MCF 10A (cell line): ENCODE measurements around the gene SLC39A8. TPM values are rescaled to one million over a fixed set of nuclear protein-coding genes. Genes with fewer than 3 reads are reported as not detected.
"Not testable (repeated sequence)": the region's sequence is repeated elsewhere in the genome, so short reads cannot be mapped to it uniquely, and the experiment has no call there.

Experiments used
- BruUV-seq: library from RNA; stranded (reverse); fragments of 400-500 nt; replicated peaks from 2 replicates; lab custom pipeline; 2021; lab: Mats Ljungman, UMichigan
- CTCF ChIA-PET: fragments of 300-600 bp; sonication (Branson Sonifier 250); formaldehyde crosslinking; extraction: SDS; loops from one replicate; lab custom pipeline; 2021; ENCODE audit warnings: antibody characterized with exemption, inconsistent platforms; lab: Yijun Ruan, JAX
- POLR2A ChIA-PET: fragments of 300-600, 350-650 bp; sonication (Branson Sonifier 250); formaldehyde crosslinking; extraction: SDS; loops from one replicate; lab custom pipeline; 2020; ENCODE audit warnings: antibody characterized with exemption, inconsistent platforms; lab: Yijun Ruan, JAX
- DNase-seq: peaks from one replicate; pipeline ENCODE4 v3.0.0-alpha.2; 2018; ENCODE audit not compliant: unreplicated experiment
- H3K27ac Mint-ChIP-seq: one replicate; pipeline ENCODE4 v1.8.0; 2022; ENCODE audit warnings: mild to moderate bottlenecking, low read depth, mixed read lengths; ENCODE audit not compliant: unreplicated experiment
- H3K27me3 Mint-ChIP-seq: one replicate; pipeline ENCODE4 v1.8.0; 2022; ENCODE audit warnings: mixed read lengths; ENCODE audit not compliant: insufficient read depth, unreplicated experiment
- H3K36me3 Mint-ChIP-seq: one replicate; pipeline ENCODE4 v1.8.0; 2022; ENCODE audit warnings: mild to moderate bottlenecking, moderate library complexity, mixed read lengths; ENCODE audit not compliant: insufficient read depth, unreplicated experiment
- H3K4me1 Mint-ChIP-seq: one replicate; pipeline ENCODE4 v1.8.0; 2022; ENCODE audit warnings: mixed read lengths; ENCODE audit not compliant: insufficient read depth, unreplicated experiment
- H3K4me3 Mint-ChIP-seq: one replicate; pipeline ENCODE4 v1.8.0; 2022; ENCODE audit warnings: mild to moderate bottlenecking, moderate library complexity, mixed read lengths; ENCODE audit not compliant: unreplicated experiment
- H3K9me3 Mint-ChIP-seq: one replicate; pipeline ENCODE4 v1.8.0; 2022; ENCODE audit warnings: mixed read lengths; ENCODE audit not compliant: unreplicated experiment
- intact Hi-C: fragments of 100-400 bp; cut with micrococcal nuclease; formaldehyde crosslinking; loops from 2 replicates; pipeline ENCODE4 v1.14.1; 2022
- total RNA-seq: library from RNA; stranded (reverse); gene quantifications from 2 replicates; pipeline ENCODE4 v1.2.3, GENCODE V29; 2022
- TF ChIP-seq, protein P1 (sequence below): fragments of 200-600 bp; IDR thresholded peaks from one replicate; pipeline ENCODE4 v1.8.0; 2022; ENCODE audit warnings: antibody characterized with exemption, mild to moderate bottlenecking; ENCODE audit not compliant: unreplicated experiment

The SLC39A8 gene
- total RNA-seq, 1 experiment from 2014 or later, result 43.3 TPM

DNA sequence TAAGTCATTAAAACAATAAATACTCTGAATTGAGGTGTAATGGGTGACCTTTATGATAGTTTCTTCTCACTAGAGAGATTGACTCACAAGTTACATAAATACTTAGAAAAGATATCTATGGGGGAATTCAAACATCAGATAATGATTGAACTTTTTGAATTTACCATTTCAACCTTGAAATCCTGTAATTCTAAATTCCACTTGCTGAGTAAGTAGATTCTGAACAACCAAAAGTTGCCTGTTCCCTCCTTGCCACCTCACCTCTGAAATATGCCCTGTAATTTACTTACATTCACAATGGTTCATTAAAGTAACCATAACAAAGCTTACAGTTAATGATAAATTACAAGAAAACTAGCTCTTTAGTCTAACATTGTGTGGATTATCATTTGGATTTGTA lies 43.3 kb upstream of the SLC39A8 start:
- no peaks in the 10 kb centered on the region for H3K27me3 Mint-ChIP-seq
- peaks cover 24% of the 10 kb centered on the region for H3K4me1 Mint-ChIP-seq
- DNase-seq, result no peak
- no TSS peak for BruUV-seq
- H3K27ac Mint-ChIP-seq, result no peak overlapping the region
- ChIA-PET CTCF (interaction anchor here (1.0 kb wide), 1 partner anchor 41 kb away, joined by 3 read pairs; no protein-coding TSS in a partner anchor), POLR2A (interaction anchor here (0.6 to 0.9 kb wide), 2 partner anchors 51 to 1041 kb away, joined by 3 read pairs; partner anchors contain the start of gene PPP3CA)
- intact Hi-C loops, result no loop called here
- TF ChIP-seq, protein P1, sequence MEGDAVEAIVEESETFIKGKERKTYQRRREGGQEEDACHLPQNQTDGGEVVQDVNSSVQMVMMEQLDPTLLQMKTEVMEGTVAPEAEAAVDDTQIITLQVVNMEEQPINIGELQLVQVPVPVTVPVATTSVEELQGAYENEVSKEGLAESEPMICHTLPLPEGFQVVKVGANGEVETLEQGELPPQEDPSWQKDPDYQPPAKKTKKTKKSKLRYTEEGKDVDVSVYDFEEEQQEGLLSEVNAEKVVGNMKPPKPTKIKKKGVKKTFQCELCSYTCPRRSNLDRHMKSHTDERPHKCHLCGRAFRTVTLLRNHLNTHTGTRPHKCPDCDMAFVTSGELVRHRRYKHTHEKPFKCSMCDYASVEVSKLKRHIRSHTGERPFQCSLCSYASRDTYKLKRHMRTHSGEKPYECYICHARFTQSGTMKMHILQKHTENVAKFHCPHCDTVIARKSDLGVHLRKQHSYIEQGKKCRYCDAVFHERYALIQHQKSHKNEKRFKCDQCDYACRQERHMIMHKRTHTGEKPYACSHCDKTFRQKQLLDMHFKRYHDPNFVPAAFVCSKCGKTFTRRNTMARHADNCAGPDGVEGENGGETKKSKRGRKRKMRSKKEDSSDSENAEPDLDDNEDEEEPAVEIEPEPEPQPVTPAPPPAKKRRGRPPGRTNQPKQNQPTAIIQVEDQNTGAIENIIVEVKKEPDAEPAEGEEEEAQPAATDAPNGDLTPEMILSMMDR, result no peak
- no peak overlapping the region for H3K4me3 Mint-ChIP-seq
- no peaks in the 10 kb centered on the region for H3K36me3 Mint-ChIP-seq
- H3K9me3 Mint-ChIP-seq, result no peaks in the 10 kb centered on the region

DNA sequence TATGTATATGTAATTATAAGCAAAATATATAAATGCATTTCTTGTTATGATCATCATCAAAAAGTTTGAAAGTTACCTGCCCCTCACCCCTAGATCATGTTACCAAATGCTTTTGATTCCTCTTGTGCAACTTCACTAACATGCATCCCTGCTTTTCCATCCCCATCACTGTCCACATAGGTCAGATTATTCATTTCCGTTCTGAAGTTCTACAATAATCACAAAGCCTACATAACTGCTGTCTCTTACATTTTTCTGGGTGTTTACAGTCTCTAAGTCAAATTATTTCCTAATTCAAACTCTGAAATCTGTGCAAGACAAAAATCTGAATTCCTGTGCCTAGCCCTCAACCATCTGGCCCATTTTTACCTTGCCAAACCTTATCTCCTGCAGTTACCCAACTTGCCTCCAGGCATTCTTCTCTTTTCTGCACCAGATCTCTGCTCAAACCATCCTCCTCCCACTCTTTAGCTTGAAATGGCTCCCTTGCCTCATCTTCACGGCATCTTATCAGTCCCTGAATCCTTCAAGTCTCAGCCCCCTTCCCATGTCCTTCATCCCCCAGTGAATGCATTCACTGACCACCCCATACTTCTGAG lies 42.4 kb upstream of the SLC39A8 start:
- no peaks in the 10 kb centered on the region for H3K27me3 Mint-ChIP-seq
- DNase-seq, result peak; percentile 22
- H3K4me3 Mint-ChIP-seq, result no peak overlapping the region
- no TSS peak for BruUV-seq
- no peaks in the 10 kb centered on the region for H3K36me3 Mint-ChIP-seq
- intact Hi-C loops, result no loop called here
- H3K4me1 Mint-ChIP-seq, result peaks cover 24% of the 10 kb centered on the region
- H3K27ac Mint-ChIP-seq, result no peak overlapping the region
- no peaks in the 10 kb centered on the region for H3K9me3 Mint-ChIP-seq
- CTCF ChIA-PET, result interaction anchor here (1.0 kb wide), 1 partner anchor 42 kb away, joined by 3 read pairs; no protein-coding TSS in a partner anchor
- TF ChIP-seq, protein P1, result no peak
- POLR2A ChIA-PET, result interaction anchor here (0.8 to 1.0 kb wide), 2 partner anchors 19 to 24 kb away, joined by 3 read pairs; no protein-coding TSS in a partner anchor

DNA sequence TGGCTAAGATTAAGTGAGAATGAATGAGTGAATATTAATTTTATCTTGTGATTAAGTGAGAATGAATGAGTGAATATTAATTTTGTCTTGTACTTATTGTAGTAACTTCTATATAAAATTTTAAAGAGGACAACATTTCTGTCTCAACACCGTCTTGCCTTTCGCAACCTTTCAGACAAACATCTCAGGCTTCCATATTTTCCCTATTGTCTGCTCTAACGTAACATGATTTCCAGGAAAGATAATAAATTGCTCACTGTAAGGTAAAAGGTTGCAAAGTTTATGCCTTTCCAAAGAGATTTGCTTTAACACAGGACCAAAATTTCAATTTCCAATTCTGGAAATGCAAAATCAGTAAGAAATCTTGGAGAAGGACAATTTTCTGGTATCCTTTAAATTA lies 41.7 kb upstream of the SLC39A8 start:
- Mint-ChIP-seq H3K4me3 (no peak overlapping the region), H3K27ac (no peak overlapping the region), H3K27me3 (no peaks in the 10 kb centered on the region), H3K9me3 (no peaks in the 10 kb centered on the region), H3K4me1 (peaks cover 24% of the 10 kb centered on the region), H3K36me3 (no peaks in the 10 kb centered on the region)
- BruUV-seq, result no TSS peak
- intact Hi-C loops, result no loop called here
- ChIA-PET POLR2A (no interaction called here), CTCF (no interaction called here)
- TF ChIP-seq, protein P1, result no peak
- no peak for DNase-seq

GRCh38 chr4:102380253-102380652 lies 35.0 kb upstream of the SLC39A8 start:
- DNase-seq, H3K4me3 Mint-ChIP-seq, H3K27ac Mint-ChIP-seq, POLR2A ChIA-PET, H3K4me1 Mint-ChIP-seq, intact Hi-C loops, BruUV-seq, H3K27me3 Mint-ChIP-seq, H3K36me3 Mint-ChIP-seq: not testable (repeated sequence)
- H3K9me3 Mint-ChIP-seq, result peaks cover 17% of the 10 kb centered on the region
- CTCF ChIA-PET, result interaction anchor here (0.6 to 0.7 kb wide), 2 partner anchors 14 to 1211 kb away, joined by 3 read pairs; no protein-coding TSS in a partner anchor
